GM19324 (cell line): ENCODE results near the gene RRP9.

ENCODE experiments used
- ATAC-seq: cut with Tn5 transposase; IDR thresholded peaks from one replicate; pipeline ENCODE4 v1.9.1; 2021; ENCODE audit warnings: mild to moderate bottlenecking, moderate library complexity; ENCODE audit not compliant: unreplicated experiment, low FRiP score

RRP9 gene

DNA sequence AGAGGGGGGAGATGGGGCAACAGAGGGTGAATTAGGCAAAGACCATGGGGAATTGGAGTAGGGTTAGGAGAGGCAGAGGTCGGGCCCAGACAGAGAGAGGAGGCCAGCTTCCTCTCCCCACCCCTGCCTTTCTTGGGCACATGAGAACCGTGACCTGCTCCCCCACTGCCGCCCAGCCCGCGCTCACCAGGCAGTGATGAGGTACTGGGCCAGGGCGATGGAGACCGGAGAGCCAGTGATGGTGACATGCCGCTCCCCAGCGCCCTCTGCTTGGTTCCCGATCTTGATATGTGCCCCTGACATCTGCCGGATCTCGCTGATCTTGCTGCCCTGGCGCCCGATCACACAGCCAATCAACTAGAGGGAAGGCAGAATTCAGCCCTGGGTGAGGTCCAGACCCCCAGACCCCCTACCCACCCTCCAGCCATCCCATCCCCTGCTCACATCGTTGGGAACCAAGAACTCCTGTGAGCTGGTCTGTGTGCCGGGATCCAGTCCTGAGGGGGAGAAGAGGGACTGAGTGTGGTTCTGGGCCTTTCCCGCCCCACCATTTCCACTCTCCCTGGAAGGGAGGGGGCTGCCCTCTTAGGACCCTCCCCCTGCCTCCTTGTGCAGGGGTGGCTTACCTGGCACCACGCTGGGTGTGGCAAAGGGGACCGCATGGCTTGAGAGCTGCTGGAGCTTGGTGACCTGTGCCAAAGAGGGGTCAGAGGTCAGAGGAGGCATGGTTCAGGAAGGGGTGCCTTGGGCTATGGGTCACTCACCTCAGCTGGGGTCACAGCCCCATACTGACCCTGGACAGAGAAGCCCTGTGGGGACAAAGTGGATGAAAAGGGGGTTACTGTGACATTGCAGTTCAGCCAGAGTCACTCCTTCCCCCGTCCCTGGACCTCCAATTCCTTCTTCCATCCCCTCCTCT lies 17.2 kb upstream of the RRP9 start:
- no peak for ATAC-seq

DNA sequence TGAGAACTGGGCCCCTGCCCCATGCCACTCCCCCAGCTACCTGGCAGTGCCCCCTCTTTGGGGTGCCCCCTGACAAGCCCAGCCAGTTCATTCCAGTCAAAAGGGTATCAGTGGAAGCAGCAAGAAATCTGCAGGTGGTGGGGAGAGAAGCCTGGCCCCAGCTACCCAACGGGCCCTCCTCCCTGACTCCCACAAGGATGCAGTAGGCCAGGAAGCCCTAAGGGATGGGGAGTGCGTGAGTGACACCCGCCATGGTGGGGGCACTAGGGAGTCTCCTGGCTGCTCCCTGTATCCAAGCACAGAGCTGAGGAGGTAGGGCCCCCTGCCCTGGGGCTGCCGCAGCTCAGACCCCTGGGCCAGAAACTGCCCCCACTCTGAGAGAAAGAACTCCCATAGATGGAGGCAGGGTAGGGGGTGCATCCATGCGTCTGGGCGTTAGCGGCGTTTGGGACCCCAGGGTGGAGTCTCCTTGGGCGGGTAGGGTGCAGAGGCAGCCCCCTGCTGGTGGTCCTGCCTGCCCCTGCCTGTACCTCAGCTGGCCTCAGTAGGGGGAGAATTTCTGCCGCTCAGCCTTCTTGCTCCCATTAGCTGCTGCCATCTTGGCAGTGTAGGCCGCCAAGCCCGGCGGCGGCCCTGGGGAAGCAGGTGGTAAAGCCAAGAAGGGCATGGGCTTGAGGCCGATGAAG lies 16.0 kb upstream of the RRP9 start:
- ATAC-seq, result no peak

DNA sequence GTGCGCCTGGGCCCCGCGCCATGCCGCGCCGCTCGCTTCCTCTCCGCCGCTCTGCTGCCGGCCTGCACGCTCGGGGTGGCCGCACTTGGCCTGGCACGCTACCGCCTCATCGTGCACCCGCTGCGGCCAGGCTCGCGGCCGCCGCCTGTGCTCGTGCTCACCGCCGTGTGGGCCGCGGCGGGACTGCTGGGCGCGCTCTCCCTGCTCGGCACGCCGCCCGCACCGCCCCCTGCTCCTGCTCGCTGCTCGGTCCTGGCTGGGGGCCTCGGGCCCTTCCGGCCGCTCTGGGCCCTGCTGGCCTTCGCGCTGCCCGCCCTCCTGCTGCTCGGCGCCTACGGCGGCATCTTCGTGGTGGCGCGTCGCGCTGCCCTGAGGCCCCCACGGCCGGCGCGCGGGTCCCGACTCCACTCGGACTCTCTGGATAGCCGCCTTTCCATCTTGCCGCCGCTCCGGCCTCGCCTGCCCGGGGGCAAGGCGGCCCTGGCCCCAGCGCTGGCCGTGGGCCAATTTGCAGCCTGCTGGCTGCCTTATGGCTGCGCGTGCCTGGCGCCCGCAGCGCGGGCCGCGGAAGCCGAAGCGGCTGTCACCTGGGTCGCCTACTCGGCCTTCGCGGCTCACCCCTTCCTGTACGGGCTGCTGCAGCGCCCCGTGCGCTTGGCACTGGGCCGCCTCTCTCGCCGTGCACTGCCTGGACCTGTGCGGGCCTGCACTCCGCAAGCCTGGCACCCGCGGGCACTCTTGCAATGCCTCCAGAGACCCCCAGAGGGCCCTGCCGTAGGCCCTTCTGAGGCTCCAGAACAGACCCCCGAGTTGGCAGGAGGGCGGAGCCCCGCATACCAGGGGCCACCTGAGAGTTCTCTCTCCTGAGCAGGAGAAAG lies 14.4 kb upstream of the RRP9 start:
- no peak for ATAC-seq

DNA sequence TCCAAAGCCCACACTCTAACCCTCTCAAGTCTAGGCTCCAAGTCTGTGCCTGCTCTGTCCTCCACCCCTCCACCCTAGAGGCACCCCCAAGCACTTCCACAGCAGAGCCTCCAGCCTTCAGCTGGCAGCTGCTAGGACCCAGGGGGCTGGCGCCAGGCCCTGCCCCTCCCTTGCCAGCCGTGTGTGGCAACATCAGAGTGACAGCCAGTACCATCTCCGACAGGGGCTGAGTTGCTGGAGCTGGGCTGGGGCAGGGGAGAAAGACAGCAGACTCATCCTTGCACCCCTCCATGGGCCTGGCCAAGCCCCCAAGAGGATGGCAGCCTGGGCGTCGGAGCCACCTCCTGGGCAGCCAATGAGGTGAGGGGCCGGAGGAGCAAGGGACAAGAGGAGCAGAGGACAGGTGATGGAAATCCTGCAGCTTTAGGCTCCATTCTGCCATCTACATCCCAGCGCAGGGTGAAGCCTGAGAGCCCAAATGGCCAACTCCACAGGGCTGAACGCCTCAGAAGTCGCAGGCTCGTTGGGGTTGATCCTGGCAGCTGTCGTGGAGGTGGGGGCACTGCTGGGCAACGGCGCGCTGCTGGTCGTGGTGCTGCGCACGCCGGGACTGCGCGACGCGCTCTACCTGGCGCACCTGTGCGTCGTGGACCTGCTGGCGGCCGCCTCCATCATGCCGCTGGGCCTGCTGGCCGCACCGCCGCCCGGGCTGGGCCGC lies 13.6 kb upstream of the RRP9 start, which contains the start of gene GPR62:
Gene GPR62 (plus strand): TSS at position 207 of the 718 bp plus-strand sequence. CDS start 272 bp downstream, at position 479.
- ATAC-seq, result no peak

DNA sequence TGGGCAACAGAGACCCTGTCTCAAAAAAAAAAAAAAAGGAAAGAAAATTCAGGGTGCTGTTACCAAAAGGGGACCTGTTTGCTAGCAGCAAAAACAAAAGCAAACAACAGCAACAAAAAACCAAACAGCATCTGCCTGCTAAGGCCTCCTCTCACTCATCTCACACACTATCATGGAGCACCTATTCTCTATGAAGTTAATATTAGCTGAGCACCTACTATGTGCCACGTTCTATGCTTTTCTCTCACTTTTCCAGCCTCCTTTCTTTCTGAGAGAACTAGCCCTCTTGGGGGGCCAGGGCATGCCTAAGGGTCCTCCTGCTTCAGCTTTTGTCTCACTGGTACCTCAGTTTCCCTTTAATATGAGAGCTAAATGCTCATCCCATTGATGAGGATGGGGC lies 13.0 kb upstream of the RRP9 start:
- no peak for ATAC-seq

DNA sequence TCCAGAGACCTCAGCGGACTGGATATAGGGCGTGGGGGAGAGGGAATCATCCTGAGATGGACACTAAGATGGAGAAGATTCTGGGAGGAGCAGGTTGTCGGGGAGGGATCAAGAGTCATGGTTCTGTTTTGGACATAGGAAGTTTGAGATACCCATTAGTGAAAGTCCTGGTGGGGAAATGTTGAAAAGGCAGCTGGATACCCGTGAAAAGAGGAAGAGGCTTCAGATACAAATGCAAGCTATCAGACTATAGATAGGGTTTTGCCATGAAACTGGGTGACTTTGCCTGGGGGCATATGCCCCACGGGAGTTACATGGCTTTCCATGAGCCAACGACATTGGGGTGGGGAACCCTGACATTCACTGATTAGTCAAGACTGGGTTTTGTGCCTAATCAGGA lies 12.4 kb upstream of the RRP9 start:
- ATAC-seq, result no peak

DNA sequence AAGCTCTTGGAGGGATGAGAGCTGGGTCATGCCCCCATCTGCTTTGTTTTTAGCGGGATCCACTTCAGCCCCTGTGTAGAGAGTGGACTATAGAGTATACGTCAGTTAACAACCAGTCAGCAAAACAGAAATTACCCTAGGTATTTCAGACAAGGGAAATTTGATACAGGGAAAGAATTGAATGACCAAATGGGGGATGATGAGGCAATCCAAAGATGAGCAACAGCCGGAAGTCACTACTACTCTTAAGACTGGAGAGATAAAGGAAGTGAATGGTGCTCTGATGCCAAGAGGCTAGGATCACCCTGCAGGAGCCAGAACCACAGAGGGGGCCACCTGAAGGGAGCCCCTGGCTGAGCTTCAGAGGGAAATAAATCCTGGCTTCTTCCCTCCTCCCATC lies 11.7 kb upstream of the RRP9 start:
- no peak for ATAC-seq

DNA sequence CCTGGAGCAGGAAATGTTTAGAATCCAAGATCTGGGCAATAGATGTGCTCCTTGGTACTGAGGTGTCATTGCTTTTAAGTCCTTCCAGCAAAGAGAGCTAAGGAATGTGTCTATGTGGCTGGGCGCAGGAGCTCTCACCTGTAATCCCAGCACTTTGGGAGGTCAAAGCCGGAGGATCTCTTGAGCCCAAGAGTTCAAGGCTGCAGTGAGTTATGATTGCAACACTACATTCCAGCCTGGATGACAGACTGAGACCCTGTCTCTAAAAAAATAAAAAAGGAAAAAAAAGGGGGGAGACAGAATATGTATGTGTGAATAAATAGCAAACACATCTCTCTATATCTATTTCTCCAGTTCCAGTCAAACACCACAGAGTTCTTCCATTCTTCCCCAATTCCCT lies 9.2 kb upstream of the RRP9 start:
- no peak for ATAC-seq

DNA sequence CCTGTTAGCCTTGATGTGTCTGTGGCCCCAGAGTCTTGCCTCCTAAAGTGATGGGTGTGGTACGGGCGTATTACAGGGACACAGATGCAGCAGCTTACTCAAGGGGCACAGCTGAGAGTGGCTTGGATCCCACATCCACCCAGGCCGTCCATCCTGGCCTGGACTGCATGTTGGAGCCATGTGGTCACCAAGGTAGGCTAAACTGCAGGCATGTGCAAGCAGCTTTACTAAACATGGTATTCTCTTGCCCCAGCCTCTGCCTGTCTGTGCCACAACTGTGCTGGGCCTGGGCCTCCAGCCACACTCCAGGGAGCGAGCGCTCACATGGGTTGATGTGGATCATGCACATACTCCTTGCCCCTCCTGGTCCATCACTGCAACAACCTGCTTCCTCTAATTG lies 7.4 kb upstream of the RRP9 start:
- no peak for ATAC-seq

DNA sequence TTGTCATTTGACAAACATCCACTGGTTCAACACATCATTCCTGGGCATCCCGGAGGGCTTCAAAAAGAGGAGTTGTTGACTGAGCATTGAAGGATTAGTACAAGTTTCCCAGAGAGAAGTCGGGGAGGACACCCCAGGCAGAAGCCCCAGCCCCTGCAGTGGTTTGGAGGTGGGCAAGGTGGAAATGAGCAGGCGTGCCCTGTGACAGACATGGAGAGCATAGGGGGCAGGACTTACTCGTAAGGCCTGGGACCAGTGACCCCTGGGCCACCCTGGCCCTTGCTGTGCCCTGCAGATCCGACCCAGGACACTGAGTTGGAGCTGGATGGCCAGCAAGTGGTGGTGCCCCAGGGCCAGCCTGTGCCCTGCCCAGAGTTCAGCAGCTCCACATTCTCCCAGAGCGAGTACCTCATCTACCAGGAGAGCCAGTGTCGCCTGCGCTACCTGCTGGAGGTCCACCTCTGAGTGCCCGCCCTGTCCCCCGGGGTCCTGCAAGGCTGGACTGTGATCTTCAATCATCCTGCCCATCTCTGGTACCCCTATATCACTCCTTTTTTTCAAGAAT lies 6.4 kb upstream of the RRP9 start:
- no peak for ATAC-seq

DNA sequence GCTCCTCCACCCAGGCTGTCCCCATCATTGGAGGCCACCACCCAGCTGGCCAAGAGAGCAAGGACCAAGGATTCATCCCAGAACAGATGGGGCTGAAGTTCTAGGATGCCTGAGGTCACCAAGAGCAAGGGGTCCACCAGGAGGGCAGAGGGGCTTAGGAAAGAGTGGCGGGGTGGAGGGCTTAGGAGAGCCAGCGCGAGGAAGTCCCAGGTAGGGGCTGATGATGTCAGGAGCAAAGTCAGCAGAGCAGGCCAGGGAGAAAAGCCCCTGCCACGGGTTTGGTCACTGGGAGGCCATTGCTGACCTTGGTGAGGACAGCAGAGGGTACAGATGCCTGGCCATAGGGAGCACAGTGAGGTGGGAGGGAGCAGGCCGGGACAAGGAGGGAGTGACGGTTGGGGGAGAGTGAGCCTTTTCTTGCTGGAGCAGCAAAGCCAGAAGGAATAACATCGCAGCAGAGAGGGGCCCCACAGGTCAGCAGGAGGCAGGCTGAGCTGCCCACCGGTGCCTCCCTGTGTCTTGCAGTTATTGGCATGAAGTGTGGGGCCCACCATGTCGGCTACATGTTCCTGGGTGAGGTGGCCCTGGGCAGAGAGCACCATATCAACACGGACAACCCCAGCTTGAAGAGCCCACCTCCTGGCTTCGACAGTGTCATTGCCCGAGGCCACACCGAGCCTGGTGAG lies 5.7 kb upstream of the RRP9 start:
- no peak for ATAC-seq

DNA sequence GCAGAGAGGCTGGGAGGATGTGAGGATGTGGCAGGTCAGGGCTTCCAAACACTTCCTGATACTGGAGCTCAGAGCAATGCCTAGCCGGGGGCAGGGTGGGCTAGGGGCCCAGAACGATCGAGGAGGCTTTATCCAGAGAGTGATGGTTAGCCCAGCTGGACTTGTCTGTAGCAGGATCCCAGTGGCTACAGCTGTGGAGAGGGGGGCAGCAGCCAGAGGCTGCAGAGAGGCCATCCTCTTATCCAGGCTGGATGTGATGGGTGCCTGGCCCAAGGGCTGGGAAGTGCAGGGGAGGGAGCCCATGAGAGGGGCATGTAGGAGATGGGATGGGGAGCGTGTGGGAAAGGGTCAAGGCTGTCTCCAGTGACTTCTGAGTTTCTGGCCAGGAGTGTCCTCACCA lies 5.1 kb upstream of the RRP9 start:
- ATAC-seq, result no peak

DNA sequence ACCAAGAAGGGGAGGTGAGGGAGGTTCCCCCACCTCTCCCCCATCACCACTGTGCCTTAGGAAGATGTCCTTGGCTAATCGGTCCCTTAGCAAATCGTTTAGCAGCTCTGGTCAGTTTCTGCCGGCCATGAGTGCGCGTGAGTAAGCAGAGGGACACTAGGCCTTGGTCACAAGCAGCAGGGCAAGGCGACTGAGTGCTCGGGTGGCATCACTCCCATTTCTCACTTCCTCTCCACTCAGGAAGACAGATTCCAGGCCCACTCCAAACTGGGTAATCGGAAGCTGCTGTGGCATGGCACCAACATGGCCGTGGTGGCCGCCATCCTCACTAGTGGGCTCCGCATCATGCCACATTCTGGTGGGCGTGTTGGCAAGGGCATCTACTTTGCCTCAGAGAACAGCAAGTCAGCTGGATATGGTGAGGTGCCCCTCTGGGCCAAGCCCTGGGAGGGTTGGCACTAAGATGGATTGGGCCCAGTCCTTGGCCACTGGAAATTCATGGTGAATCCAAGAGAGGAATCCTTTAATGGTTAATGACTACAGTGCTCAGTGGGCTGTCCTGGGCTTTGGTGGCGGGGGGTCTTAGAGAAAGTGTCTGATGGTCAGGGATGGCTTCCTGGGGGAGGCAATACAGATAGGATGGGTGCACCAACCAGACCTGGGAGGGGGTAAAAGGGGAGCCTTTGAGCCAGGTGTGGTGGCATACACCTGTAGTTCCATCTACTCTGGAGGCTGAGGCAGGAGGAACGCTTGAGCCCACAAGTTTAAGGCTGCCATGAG lies 4.4 kb upstream of the RRP9 start:
- no peak for ATAC-seq

DNA sequence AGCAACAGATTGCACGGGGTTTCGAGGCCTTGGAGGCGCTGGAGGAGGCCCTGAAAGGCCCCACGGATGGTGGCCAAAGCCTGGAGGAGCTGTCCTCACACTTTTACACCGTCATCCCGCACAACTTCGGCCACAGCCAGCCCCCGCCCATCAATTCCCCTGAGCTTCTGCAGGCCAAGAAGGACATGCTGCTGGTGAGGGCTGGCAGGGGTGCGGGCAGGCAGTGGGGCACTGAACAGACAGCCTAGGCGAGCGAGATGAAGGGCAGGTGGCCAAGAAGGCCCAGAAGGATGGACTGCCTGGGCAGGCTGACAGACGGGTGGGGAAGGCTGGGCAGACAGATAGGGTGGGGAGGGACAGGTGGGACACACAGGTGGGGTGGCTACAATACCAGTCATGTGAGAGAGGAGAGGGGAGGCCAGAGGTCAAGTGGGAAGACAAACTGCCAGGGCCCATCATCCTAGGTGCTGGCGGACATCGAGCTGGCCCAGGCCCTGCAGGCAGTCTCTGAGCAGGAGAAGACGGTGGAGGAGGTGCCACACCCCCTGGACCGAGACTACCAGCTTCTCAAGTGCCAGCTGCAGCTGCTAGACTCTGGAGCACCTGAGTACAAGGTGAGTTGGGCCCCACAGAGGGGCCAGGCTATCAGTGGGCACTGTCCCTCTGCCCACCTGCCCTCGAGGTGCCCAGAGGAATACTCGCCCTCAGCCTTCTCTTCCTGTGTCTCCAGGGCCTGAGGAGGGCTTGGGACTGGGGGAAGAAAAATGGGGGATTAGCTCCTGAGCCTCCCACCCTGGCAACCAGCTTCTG lies 3.5 kb upstream of the RRP9 start:
- ATAC-seq, result no peak

DNA sequence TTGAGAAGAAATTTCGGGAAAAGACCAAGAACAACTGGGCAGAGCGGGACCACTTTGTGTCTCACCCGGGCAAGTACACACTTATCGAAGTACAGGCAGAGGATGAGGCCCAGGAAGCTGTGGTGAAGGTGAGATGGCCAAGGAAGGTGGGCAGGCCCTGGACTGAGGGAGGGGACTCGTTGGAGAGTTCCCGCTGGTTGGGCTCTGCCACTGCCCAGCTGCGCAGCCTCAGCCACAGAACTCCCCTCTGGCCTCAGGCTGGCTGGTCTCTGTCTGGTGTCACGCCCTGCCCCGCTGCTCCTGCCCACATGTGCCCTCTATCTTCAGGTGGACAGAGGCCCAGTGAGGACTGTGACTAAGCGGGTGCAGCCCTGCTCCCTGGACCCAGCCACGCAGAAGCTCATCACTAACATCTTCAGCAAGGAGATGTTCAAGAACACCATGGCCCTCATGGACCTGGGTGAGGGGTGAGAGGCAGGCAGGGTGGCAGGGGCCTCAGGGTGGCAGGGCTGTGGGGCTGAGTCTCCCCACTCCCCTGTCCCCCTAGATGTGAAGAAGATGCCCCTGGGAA lies 2.8 kb upstream of the RRP9 start:
- ATAC-seq, result no peak

DNA sequence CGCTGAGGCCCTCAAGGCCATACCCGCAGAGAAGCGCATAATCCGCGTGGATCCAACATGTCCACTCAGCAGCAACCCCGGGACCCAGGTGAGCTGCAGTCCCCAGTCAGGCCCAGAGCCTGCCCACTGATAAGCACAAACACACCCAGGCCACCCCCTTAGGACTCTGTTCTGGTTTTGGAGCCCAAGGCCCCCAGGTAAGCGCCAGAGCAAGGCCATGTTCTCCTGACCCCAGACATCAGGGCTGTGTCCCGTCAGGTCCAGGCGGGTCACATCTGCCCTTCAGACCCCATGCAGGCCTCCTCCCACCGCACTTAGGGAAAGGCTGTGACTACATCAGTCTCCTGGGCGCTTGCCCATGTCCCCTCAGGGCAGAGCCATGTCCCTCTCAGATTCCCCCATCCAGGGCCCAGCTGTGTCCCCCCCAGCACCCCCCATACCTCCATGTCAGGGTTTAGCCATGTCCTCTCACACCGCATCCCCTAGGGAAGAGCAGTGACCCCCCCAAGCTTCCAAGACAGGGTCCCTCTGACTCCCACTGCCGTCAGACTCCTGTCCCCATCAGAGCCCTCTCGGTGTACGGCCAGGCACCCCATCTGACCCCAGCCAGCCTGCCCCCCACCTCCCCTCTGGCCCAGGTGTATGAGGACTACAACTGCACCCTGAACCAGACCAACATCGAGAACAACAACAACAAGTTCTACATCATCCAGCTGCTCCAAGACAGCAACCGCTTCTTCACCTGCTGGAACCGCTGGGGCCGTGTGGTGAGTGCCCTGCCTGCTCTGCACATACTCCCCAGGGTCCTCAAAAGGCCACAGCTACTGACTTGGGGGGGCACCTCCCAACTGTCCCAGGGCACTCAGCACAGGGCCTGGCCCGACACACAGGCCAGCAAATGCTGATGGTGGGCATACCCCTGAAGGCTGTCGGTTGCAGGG lies 2.0 kb upstream of the RRP9 start:
- ATAC-seq, result no peak
